ENCODE measurements around the gene HYAL4. TPM values are rescaled to one million over a fixed set of nuclear protein-coding genes. Genes with fewer than 3 reads are reported as not detected.
"Not testable (repeated sequence)": the region's sequence is repeated elsewhere in the genome, so short reads cannot be mapped to it uniquely, and the experiment has no call there.

Gene HYAL4
- total and polyA plus RNA-seq, 8 donors = 0.78 TPM; not detected in 7

GRCh38 chr7:123845823-123846216, 851 bp downstream of the HYAL4 start:
- Histone ChIP-seq H3K4me1 (peaks cover 0 to 8% (median 0%) of the 10 kb centered on the region in 4 donors), H3K36me3 (no peaks in the 10 kb centered on the region), H3K27me3 (no peaks in the 10 kb centered on the region), H3K9me3 (no peaks in the 10 kb centered on the region), H3K27ac (no peak overlapping the region), H3K4me3 (no peak overlapping the region)
- intact Hi-C loops (cut with DNase I; ENCODE audit: low total_unique reads) = no loop called here
- DNase-seq = no peak
- 75 to 84% (median 80%) methylated on average over 1 of the region's 1 CpG for WGBS, 5 donors
- TF ChIP-seq EP300 (IDR thresholded peaks at IDR 0.05) (no peak), CTCF (IDR thresholded peaks at IDR 0.05) (no peak), POLR2A (IDR thresholded peaks at IDR 0.05) (no peak), POLR2AphosphoS5 (IDR thresholded peaks at IDR 0.05) (no peak)

- intact Hi-C loops (cut with DNase I; ENCODE audit: low total_unique reads) = no loop called here
- 35 to 40% (median 38%) methylated on average over 2 to 3 of the region's 3 CpGs for WGBS, 5 donors
- TF ChIP-seq POLR2AphosphoS5 (IDR thresholded peaks at IDR 0.05) (no peak), EP300 (IDR thresholded peaks at IDR 0.05) (no peak), CTCF (IDR thresholded peaks at IDR 0.05) (no peak), POLR2A (IDR thresholded peaks at IDR 0.05) (no peak)
- Histone ChIP-seq H3K36me3 (no peaks in the 10 kb centered on the region), H3K4me3 (no peak overlapping the region), H3K27me3 (no peaks in the 10 kb centered on the region), H3K27ac (no peak overlapping the region), H3K4me1 (peaks cover 0 to 8% (median 0%) of the 10 kb centered on the region in 4 donors), H3K9me3 (no peaks in the 10 kb centered on the region)
- peak in 1 of 2 donors; percentile 23 for DNase-seq
Measured at GRCh38 chr7:123846217-123846891, 1.4 kb downstream of the HYAL4 start.

- Histone ChIP-seq H3K4me3 (no peak overlapping the region), H3K36me3 (no peaks in the 10 kb centered on the region), H3K4me1 (peaks cover 0 to 8% (median 0%) of the 10 kb centered on the region in 4 donors), H3K9me3 (no peaks in the 10 kb centered on the region), H3K27me3 (no peaks in the 10 kb centered on the region), H3K27ac (no peak overlapping the region)
- intact Hi-C loops (cut with DNase I; ENCODE audit: low total_unique reads) = no loop called here
- 56 to 89% (median 77%) methylated on average over 1 of the region's 1 CpG for WGBS, 5 donors
- TF ChIP-seq POLR2AphosphoS5 (IDR thresholded peaks at IDR 0.05) = no peak
- TF ChIP-seq EP300 (IDR thresholded peaks at IDR 0.05) = no peak
- TF ChIP-seq POLR2A (IDR thresholded peaks at IDR 0.05) = no peak
- no peak for TF ChIP-seq CTCF (IDR thresholded peaks at IDR 0.05)
- no peak for DNase-seq
Measured at GRCh38 chr7:123847868-123848267, 2.9 kb downstream of the HYAL4 start.

GRCh38 chr7:123849855-123850254, 4.9 kb downstream of the HYAL4 start:
- H3K4me3 ChIP-seq = no peak overlapping the region
- intact Hi-C loops (cut with DNase I; ENCODE audit: low total_unique reads) = no loop called here
- no peak overlapping the region for H3K27ac ChIP-seq
- no peak for TF ChIP-seq EP300 (IDR thresholded peaks at IDR 0.05)
- H3K9me3 ChIP-seq = no peaks in the 10 kb centered on the region
- no peaks in the 10 kb centered on the region for H3K27me3 ChIP-seq
- 67 to 91% (median 85%) methylated on average over 1 of the region's 1 CpG for WGBS, 5 donors
- H3K4me1 ChIP-seq = peaks cover 0 to under 1% (median 0%) of the 10 kb centered on the region in 4 donors
- no peaks in the 10 kb centered on the region for H3K36me3 ChIP-seq
- no peak for DNase-seq

GRCh38 chr7:123851404-123851803, 6.4 kb downstream of the HYAL4 start:
- H3K4me1 ChIP-seq; H3K27ac ChIP-seq; intact Hi-C loops (cut with DNase I; ENCODE audit: low total_unique reads); DNase-seq; H3K4me3 ChIP-seq; H3K9me3 ChIP-seq; H3K36me3 ChIP-seq; H3K27me3 ChIP-seq: not testable (repeated sequence)
- WGBS, 5 donors = 91 to 97% (median 95%) methylated on average over 5 of the region's 5 CpGs

- DNase-seq; H3K4me1 ChIP-seq; H3K4me3 ChIP-seq; H3K36me3 ChIP-seq; H3K27me3 ChIP-seq; H3K9me3 ChIP-seq; H3K27ac ChIP-seq; intact Hi-C loops (cut with DNase I; ENCODE audit: low total_unique reads): not testable (repeated sequence)
- 76 to 89% (median 86%) methylated on average over 2 of the region's 2 CpGs for WGBS, 5 donors
Measured at GRCh38 chr7:123854291-123854690, 9.3 kb downstream of the HYAL4 start.

- H3K4me3 ChIP-seq; H3K27ac ChIP-seq; H3K27me3 ChIP-seq; H3K9me3 ChIP-seq; H3K36me3 ChIP-seq; intact Hi-C loops (cut with DNase I; ENCODE audit: low total_unique reads); H3K4me1 ChIP-seq: not testable (repeated sequence)
- WGBS, 5 donors = 31 to 57% (median 51%) methylated on average over 1 of the region's 1 CpG; no CpG with 5 or more reads in 1 of the 5 donors
- DNase-seq = peak in 1 of 2 donors; percentile 15
Measured at GRCh38 chr7:123856428-123856827, 11.5 kb downstream of the HYAL4 start.
